Measurements from ENCODE around the gene AVPR2.

AVPR2 gene

DNA sequence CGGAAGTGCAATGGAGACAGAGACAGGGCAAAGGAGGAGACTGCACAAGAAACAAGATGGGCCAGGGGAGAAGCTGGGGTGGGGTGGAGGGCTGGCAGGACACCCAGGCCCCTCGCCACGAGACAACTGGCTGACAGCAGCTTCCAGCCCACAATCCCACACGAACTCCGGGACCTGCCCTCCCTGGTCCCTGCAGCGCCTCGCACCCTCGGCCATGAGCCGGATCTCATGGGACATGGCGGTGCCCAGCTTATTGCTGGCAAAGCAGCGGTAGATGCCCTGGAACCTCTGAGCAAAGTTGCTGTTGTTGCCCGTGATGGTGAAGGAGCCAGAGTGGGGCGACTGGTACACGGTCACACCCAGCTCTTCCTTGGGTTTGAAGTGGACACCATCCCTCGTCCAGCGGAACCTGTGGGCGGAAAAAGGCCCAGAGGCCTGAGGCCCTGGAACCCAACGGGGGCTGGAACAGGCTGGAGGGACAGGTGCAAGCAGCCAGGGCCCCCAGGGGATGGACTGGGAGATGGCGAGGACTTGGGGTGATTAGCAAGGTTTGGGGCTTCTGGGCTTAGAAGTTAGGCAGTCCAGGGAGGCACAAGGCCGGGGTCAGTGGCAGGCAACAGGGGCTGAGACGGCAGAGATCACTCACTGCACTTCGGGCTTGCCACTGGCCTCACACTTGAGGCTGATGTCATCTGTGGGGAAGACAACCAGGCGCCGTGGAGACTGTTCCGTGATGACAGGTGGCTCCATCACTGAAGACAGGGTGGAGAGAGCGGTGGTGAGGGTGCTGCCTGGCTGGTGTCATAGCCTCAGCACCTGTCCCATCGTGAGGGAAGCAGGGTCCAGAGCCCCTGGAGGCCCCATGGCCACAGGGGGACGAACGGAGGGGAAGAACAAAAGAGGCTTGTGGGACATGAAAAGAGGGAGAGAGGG is 32.3 kb upstream of the AVPR2 start:
- no peak for DNase-seq

GRCh38 chrX:153873282-153874084 is 31.0 kb upstream of the AVPR2 start:
- no peak for DNase-seq

DNA sequence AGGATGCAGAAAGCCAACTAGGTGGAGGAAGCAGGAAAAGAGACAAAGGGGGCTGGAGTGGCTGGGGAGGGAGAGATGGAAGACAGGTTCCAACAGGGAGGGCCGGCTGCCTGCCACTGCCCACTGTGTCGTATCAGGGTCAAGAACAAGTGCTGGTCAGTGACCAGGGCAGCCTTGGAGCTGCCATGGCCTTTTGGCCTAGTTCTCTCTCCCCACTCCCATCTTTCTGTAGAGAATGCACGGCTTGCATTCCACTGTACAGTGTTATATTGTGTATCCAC is 30.4 kb upstream of the AVPR2 start:
- no peak for DNase-seq

DNA sequence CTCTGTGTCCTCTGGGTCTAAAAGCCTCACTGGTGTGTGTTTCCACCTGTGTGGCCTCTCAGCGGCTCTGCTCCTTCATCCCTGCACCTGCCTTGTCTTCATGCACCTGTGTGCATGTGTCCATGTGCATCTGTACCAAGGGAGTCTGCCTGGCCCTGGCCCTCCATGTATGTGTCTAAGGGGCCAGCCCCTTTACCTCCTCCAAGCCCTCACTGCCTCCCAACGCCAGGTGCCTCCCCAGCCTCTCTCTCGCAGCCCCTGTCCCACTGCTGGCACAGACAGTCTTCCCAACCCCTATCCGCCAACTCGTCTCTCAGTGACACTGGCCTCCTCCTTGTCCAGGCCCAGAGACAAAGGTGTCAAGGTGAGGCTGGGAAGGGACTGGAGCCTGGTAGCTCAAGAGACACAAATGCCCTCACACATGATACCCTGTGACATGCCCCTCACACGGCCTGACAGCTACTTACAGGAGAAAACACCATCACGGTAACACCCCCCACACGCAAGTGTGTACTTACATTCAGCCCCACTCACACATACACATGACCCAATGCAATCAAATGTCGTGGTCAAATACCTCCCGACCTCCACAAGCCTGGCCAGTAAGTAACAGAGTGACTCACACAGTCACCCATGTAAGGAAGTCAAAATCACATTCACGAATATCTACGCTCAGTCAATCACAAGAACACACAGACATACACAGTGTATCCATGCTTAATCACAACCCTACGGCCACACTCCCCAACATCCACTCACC is 29.9 kb upstream of the AVPR2 start:
- DNase-seq, result no peak

DNA sequence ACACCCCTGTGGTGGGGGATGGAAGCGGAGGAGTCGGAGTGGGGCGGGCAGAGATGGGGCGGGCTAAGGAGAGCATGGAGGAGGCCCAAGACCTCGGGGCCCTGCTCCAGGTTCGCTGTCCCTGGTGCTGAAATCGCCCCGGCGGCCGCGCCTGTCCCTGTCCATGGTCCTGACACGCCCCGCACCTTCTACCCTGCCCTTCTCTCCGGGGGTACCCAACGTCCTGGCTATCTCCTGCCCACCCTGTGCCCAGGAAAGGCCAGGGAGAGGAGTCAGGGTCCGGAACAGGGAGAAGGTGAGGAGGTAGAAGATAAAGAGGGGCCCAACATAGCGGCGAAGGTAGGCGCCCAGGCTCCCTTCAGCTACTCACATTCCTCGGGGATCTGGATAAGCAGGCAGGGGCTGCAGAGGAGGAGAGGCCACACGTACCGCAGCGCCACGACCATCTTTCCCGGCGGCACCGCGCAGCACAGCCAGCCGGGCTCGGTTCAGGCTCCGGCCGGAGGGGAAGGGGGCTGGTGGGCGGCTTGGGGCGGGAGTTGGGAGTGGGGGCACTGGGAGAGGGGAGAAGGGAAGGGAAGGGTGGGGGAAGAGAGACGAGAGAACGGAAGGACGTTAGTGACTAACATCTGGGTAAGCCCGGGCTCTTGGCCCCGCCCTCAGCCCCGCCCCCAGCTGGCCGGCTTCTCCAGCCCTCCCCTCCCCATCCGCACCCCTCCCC is 28.9 kb upstream of the AVPR2 start:
- DNase-seq, result peak; percentile 88

DNA sequence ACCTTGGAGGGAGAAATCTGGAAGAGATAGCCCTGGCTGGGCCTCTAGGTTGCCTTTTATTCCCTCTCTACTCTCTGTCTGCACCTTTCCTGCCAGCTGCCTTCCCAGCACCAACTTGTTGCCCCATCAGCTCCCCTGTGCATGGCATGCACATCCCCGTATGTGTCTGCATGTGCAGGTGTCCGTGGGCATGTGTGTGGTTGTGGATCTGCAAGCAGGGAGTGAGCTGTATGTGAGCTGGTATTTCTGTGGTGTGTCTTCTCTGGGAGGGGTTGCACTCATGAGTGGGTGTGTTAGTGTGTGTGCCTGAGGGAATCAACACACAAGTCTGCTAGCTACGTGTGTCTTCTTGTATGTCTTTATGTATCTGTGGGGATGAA is 28.4 kb upstream of the AVPR2 start:
- DNase-seq, result no peak

DNA sequence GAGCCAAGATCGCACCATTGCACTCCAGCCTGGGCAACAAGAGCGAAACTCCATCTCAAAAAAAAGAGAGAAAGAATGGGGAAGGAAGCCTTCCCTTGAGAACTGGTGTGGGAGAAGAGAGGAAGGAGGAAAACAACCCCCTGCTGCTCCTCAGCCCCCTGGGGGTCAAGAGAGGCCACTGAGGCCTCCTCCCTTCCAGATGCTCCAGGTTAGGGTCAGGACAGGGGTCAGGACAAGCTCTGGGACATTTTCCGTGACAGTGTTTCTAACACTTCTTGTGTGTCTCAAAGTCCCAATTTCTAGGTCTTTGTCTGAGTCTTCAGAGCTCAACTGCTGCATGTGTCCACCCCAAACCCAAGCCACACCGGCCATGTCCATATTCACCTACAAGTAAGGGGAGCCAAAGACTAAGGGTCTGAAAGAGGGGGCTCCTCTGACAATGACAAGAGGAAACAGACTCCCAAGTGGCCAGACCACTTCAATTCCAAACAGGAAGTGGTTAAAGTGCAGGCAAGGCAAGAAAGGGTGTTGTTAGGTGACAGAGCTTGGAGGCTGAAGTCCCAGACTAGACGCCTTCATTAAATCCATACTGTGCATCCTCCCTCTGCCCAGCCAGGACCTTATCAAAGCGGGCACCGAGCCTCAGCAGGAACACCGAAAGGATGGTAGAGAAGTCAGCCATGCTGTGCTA is 26.8 kb upstream of the AVPR2 start:
- no peak for DNase-seq

- no peak for DNase-seq
These were observed 26.1 kb upstream of the AVPR2 start for GRCh38 chrX:153878345-153878744.

DNA sequence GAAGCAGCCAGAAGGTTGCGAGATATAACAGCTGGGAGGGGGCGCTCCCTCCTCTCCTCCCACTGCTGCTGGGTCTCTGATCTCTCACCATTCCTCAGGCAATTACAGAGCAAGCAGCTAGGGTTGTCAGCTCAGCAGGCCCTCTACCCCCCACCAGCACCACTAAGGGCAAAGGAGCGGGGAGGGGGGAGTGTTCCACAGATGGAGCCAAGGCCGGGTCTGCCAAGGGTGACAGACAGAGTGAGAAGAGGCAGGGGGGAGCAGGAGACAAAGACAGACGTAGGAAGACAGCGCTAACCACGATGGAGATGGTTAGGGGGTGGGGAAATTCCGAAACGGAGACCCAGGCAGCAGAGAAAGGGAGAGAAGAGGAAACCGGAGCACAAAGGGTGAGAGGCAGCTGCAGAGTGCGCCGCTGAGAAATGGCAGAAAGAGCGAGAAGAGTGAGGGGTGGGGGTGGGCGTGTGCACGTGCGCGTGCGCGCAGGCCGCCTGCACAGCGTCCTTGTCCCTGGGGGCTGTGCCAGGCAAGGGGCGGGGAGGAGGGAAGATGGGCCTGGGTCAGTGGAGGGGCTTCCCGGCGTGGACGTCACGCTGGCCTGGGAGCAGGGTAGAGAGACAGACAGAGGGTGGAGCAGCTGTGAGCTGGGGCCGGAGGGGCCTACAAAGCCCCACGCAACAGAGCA is 25.4 kb upstream of the AVPR2 start:
- DNase-seq, result no peak

GRCh38 chrX:153879741-153880439 is 24.6 kb upstream of the AVPR2 start:
- DNase-seq, result no peak

- DNase-seq, result no peak
These were observed 24.0 kb upstream of the AVPR2 start for GRCh38 chrX:153880440-153880815.

GRCh38 chrX:153881281-153881680 is 23.2 kb upstream of the AVPR2 start:
- no peak for DNase-seq

DNA sequence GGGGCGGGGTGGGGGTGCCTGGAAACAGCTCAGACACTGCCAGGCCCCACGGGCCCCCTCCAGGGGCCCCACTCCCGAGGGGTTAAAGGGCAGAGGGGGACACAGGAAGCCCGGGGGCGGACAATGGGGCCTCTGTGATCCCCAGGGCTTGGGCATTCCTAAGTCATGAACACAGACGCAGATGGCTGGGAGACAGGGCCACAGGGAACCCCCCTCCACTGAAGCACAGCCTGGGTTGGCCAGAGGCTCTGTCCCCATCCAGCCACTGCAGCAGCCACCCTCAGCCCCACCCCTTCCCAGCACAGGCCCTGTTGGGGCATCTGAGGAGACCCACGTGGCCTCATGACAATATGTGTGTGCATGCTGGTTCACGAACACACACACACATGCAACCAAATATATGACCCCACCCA is 22.4 kb upstream of the AVPR2 start:
- DNase-seq, result no peak

DNA sequence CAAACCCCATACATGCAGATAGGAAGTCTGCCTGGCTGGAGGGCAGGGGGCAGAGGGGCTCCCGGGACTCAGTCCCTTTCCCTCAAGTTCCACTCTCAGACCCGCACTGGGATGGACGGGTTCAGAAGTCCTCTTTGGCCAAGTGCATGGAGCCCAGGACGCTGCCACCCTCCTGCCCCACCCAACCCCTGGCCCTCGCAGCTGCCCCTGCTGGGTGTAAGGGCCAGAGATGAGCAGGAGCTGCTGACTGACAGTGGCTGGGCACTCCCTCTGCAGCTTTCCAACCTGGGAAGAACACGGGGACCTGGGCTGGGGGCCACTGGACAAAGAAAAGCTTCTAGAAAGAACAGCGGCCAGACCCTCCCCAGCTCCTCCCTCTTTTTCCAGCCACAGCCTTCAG is 21.9 kb upstream of the AVPR2 start:
- DNase-seq, result no peak

GRCh38 chrX:153883163-153883843 is 21.2 kb upstream of the AVPR2 start:
- no peak for DNase-seq

DNA sequence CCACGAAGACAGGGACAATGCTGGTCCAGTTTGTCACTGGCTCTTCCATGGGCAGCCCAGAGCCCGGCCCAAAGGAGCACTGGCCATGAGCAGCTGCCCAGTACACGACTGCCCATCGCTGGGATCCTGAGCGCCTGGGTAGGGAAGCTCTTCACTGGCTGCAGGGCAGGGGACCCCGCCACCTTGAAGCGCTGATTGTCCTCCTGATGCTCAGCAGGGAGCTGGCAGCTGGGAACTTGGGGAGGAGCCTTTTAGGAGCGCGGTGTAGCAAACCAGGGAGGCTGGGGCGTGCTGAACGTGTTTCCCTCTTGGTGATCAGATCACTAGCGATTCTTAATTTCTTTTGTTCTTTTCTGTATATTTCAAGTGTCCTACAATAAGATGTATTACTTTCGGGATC is 20.3 kb upstream of the AVPR2 start:
- no peak for DNase-seq

- DNase-seq, result no peak
These were observed 19.9 kb upstream of the AVPR2 start for GRCh38 chrX:153884590-153884989.

- no peak for DNase-seq
These were observed 19.2 kb upstream of the AVPR2 start for GRCh38 chrX:153885208-153885787.

DNA sequence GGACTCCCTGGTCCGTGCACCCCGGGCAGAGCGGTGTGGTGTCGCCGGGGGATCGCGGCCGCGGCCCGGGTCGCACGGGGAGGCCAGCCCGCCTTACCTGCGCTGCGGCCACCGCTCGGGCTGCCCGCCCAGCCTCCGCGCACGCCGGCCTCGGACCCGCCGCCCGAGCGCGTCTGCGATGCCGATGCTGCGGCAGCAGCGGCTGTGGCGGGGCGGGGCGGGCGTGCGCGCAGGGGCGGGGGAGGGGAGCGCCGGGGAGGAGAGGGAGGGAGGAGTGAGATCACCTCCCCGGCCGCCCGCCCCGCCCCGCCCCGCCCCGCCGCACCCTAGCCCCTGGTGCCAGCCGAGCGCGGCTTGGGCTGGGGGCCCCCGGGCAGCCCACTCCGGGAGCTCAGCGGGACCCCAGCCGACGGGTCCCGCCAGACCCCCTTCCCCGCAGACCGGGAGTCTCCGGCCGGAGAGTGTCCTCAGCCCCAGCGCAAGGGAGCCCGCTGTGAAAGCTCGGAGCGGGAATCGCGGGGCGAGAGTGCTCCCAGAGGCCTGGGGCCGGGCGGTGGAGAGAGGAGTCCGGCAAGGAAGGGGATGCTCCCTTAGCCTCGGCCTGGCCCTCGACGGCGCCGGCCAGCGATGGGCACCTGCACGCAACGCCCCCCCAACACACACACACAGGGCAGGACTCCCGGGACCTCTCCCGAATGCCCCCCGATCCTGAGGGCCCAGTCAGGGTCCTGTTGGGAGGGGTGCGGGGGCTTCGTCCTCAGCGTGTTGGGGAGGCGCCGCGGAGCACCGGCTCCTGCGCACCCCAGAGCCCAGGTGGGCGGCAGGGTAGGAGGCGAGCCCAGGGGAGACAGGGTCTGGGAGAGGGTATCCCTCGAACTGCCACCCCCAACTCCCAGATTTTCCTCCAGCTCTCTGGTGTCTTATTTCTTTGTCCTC is 18.2 kb upstream of the AVPR2 start, which contains the start of gene L1CAM:
Gene L1CAM (minus strand): TSS at position 206 of the 936 bp plus-strand sequence. CDS start 10,337 bp downstream, outside the sequence.
- DNase-seq, result no peak

Data from activated CD8-positive, alpha-beta memory T cell treated with anti-CD3 and anti-CD28 coated beads for 24 hours (primary cell).